SK-N-SH (cell line): ENCODE measurements around the gene ZNF2. TPM values are rescaled to one million over a fixed set of nuclear protein-coding genes. Genes with fewer than 3 reads are reported as not detected.

Experiments
- CTCF ChIA-PET: fragments of 300-600, 350-600 bp; formaldehyde crosslinking; extraction: SDS; loops from one replicate; lab custom pipeline; 2021; lab: Yijun Ruan, JAX
- POLR2A ChIA-PET: fragments of 350-600 bp; sonication (Branson Sonifier 250); formaldehyde crosslinking; extraction: SDS; loops from one replicate; lab custom pipeline; 2020; ENCODE audit warnings: antibody characterized with exemption, inconsistent platforms; lab: Yijun Ruan, JAX
- DNase-seq: peaks from one replicate; pipeline ENCODE4 v3.0.0; 2012
- H2AFZ ChIP-seq: fragments of 200-600 bp; sonication (generic); 2 replicates; pipeline ENCODE4 v1.8.1; 2016; ENCODE audit warnings: antibody characterized with exemption, mild to moderate bottlenecking, low read depth
- H3F3A ChIP-seq: fragments of 200-600 bp; sonication (generic); replicated peaks from 2 replicates; pipeline ENCODE3; 2016; ENCODE audit warnings: antibody characterized with exemption, mild to moderate bottlenecking; ENCODE audit not compliant: insufficient read depth
- H3K27ac ChIP-seq, 2 experiments: fragments of 200-500 bp in 1 of 2; fragments of 200-600 bp in 1 of 2; sonication (Bioruptor generic) in 1 of 2; sonication (generic), shearing (Covaris generic) in 1 of 2; 2 replicates each; pipeline versions ENCODE4 v1.5.1 to v1.6.1; 2014 to 2016; ENCODE audit warnings: low read depth in 2 of 2, inconsistent platforms in 1 of 2, low read length in 1 of 2, mild to moderate bottlenecking in 1 of 2, mixed read lengths in 1 of 2
- H3K27me3 ChIP-seq: fragments of 200-600 bp; sonication (generic), shearing (Covaris generic); 2 replicates; pipeline ENCODE4 v1.6.1; 2016; ENCODE audit warnings: mixed run types; ENCODE audit not compliant: insufficient read depth
- H3K36me3 ChIP-seq, 2 experiments: fragments of 200-500 bp in 1 of 2; fragments of 200-600 bp in 1 of 2; sonication (Bioruptor generic) in 1 of 2; sonication (generic) in 1 of 2; replicated peaks in 1 of 2; 2 replicates each; pipeline versions ENCODE3 to v1.5.1; 2014 to 2016; ENCODE audit warnings: low read length in 1 of 2, mild to moderate bottlenecking in 1 of 2; ENCODE audit not compliant: insufficient read depth in 2 of 2, control insufficient read depth in 1 of 2
- H3K4me1 ChIP-seq, 2 experiments: fragments of 200-500 bp in 1 of 2; fragments of 200-600 bp in 1 of 2; sonication (Bioruptor generic) in 1 of 2; sonication (generic), shearing (Covaris generic) in 1 of 2; 2 replicates each; pipeline versions ENCODE4 v1.5.1 to v1.6.1; 2014 to 2016; ENCODE audit warnings: low read depth in 1 of 2, low read length in 1 of 2, mixed run types in 1 of 2; ENCODE audit not compliant: insufficient read depth in 2 of 2, control insufficient read depth in 1 of 2
- H3K4me2 ChIP-seq: fragments of 200-600 bp; sonication (generic), shearing (Covaris generic); 2 replicates; pipeline ENCODE4 v1.6.1; 2017; ENCODE audit warnings: mixed run types
- H3K4me3 ChIP-seq, 2 experiments: fragments of 200-500 bp in 1 of 2; fragments of 200-600 bp in 1 of 2; sonication (Bioruptor generic) in 1 of 2; sonication (generic), shearing (Covaris generic) in 1 of 2; 2 replicates each; pipeline versions ENCODE4 v1.5.1 to v1.8.1; 2014 to 2016; ENCODE audit warnings: low read depth in 2 of 2, inconsistent platforms in 1 of 2, low read length in 1 of 2, mild to moderate bottlenecking in 1 of 2, mixed read lengths in 1 of 2, moderate library complexity in 1 of 2
- H3K79me2 ChIP-seq: fragments of 200-600 bp; sonication (generic); 2 replicates; pipeline ENCODE4 v1.8.1; 2017; ENCODE audit warnings: mild to moderate bottlenecking; ENCODE audit not compliant: insufficient read depth
- H3K9ac ChIP-seq: fragments of 200-600 bp; sonication (generic); 2 replicates; pipeline ENCODE4 v1.6.1; 2017; ENCODE audit warnings: mixed run types
- H3K9me2 ChIP-seq: fragments of 200-600 bp; sonication (generic); 2 replicates; pipeline ENCODE4 v1.6.1; 2017; ENCODE audit warnings: mixed run types
- H3K9me3 ChIP-seq: fragments of 200-600 bp; sonication (generic); 2 replicates; pipeline ENCODE4 v1.6.1; 2017; ENCODE audit warnings: mixed run types, mild to moderate bottlenecking, moderate library complexity
- H4K20me1 ChIP-seq: fragments of 200-600 bp; sonication (generic); 2 replicates; pipeline ENCODE4 v1.6.1; 2017; ENCODE audit warnings: mild to moderate bottlenecking, mixed run types; ENCODE audit not compliant: insufficient read depth
- CHD2 ChIP-seq: fragments of 150-350 bp; IDR thresholded peaks from 2 replicates; pipeline ENCODE4 v1.6.1; 2018; ENCODE audit warnings: low read length; ENCODE audit not compliant: partially characterized antibody
- CTCF ChIP-seq: fragments of 200-600 bp; sonication (generic); IDR thresholded peaks from 2 replicates; pipeline ENCODE4 v1.6.1; 2017; ENCODE audit warnings: antibody characterized with exemption, mild to moderate bottlenecking, moderate library complexity
- GABPA ChIP-seq: IDR thresholded peaks from 2 replicates; pipeline ENCODE4 v1.4.0; 2012; ENCODE audit warnings: low read depth, mild to moderate bottlenecking
- GATA2 ChIP-seq: sonication (generic); formaldehyde crosslinking; IDR thresholded peaks from 2 replicates; pipeline ENCODE4 v1.5.0; 2020; ENCODE audit warnings: mild to moderate bottlenecking, missing genetic modification reagents
- MAX ChIP-seq: IDR thresholded peaks from 2 replicates; pipeline ENCODE4 v1.4.0; 2012; ENCODE audit warnings: low read depth
- MXI1 ChIP-seq: IDR thresholded peaks from 2 replicates; pipeline ENCODE4 v1.6.1; 2012; ENCODE audit warnings: mild to moderate bottlenecking, low read depth, low read length, improper control_type of control experiment
- POLR2AphosphoS5 ChIP-seq: IDR thresholded peaks from 2 replicates; pipeline ENCODE4 v1.6.1; 2012; ENCODE audit warnings: low read depth, low read length
- RAD21 ChIP-seq: IDR thresholded peaks from 2 replicates; pipeline ENCODE4 v1.6.1; 2012; ENCODE audit warnings: mild to moderate bottlenecking, low read length
- RCOR1 ChIP-seq: fragments of 150-350 bp; IDR thresholded peaks from 2 replicates; pipeline ENCODE4 v1.6.1; 2017; ENCODE audit warnings: antibody characterized with exemption, low read length
- REST ChIP-seq: IDR thresholded peaks from 2 replicates; pipeline ENCODE4 v1.6.1; 2012; ENCODE audit warnings: mild to moderate bottlenecking, low read depth, low read length, moderate library complexity
- RFX5 ChIP-seq: IDR thresholded peaks from 2 replicates; pipeline ENCODE4 v1.6.1; 2012; ENCODE audit warnings: mild to moderate bottlenecking, improper control_type of control experiment, low read length
- RXRA ChIP-seq: IDR thresholded peaks from 2 replicates; pipeline ENCODE4 v1.4.0; 2012; ENCODE audit warnings: low read depth, mild to moderate bottlenecking, borderline replicate concordance
- SIN3A ChIP-seq: IDR thresholded peaks from 2 replicates; pipeline ENCODE4 v1.6.1; 2012; ENCODE audit warnings: low read depth, mild to moderate bottlenecking, low read length, moderate library complexity, borderline replicate concordance
- SMC3 ChIP-seq: IDR thresholded peaks from 2 replicates; pipeline ENCODE4 v1.6.1; 2012; ENCODE audit warnings: low read depth, low read length, improper control_type of control experiment
- TAF1 ChIP-seq: IDR thresholded peaks from 2 replicates; pipeline ENCODE4 v1.6.1; 2012; ENCODE audit warnings: low read depth, mild to moderate bottlenecking, low read length, moderate library complexity, borderline replicate concordance
- TCF12 ChIP-seq: IDR thresholded peaks from 2 replicates; pipeline ENCODE4 v1.4.0; 2012
- USF1 ChIP-seq: IDR thresholded peaks from 2 replicates; pipeline ENCODE4 v1.4.0; 2012; ENCODE audit warnings: low read depth, borderline replicate concordance
- YY1 ChIP-seq: IDR thresholded peaks from 2 replicates; pipeline ENCODE4 v1.4.0; 2012; ENCODE audit warnings: low read depth, mild to moderate bottlenecking
- WGBS: methylation state at CpG from one replicate; pipeline ENCODE4 v1.1.6; 2017; ENCODE audit warnings: low lambda C conversion rate; 5-methylcytosine and 5-hydroxymethylcytosine counted together
- polyA plus RNA-seq, 3 experiments: library from polyadenylated mRNA; depleted of rRNA; stranded (reverse); fragments of >200 nt; gene quantifications; 2 replicates each; pipeline ENCODE4 v1.2.3, GENCODE V29; 2012

Gene ZNF2
- polyA plus RNA-seq, 1 of the 3 experiments (the other 2 are of a cell fraction), result 1.6 TPM

GRCh38 chr2:95207111-95207961 lies 41.7 kb downstream of the ZNF2 start, which contains the start of gene ZNF892:
TSS of gene ZNF892 (plus strand) at chr2:95207521. CDS start at chr2:95207816, 295 bp downstream.
- ChIA-PET POLR2A (interaction anchor here (0.6 to 1.2 kb wide), 2 partner anchors 43 to 105 kb away, joined by 3 read pairs; no protein-coding TSS in a partner anchor), CTCF (interaction anchor here (1.0 kb wide), 2 partner anchors 11 to 33 kb away, joined by 3 read pairs; no protein-coding TSS in a partner anchor)
- H3K9me3 ChIP-seq, result no peaks in the 10 kb centered on the region; the same call in 1 of the 2 replicates
- H3K4me2 ChIP-seq, result peak within 1 kb of the TSS; percentile 80
- peak within 1 kb of the TSS; percentile 87 for H2AFZ ChIP-seq
- peaks cover 27 to 28% of the 10 kb centered on the region in 2 experiments for H3K36me3 ChIP-seq
- H3K27ac ChIP-seq, result peak within 1 kb of the TSS; percentile 33 to 89; a peak in 3 of 4 replicates
- whole genome bisulfite sequencing, result 4% methylated on average over 38 of the region's 74 CpGs
- H3K4me3 ChIP-seq, result peak within 1 kb of the TSS; percentile 80 to 81
- no peaks in the 10 kb centered on the region for H4K20me1 ChIP-seq
- no peaks in the 10 kb centered on the region for H3K9me2 ChIP-seq
- peak within 1 kb of the TSS; percentile 64 for H3K9ac ChIP-seq
- H3F3A ChIP-seq, result peaks cover 7% of the 10 kb centered on the region
- 0 out of 2 replicates have a peak, but pooled peaks have one; percentile 15 for TF ChIP-seq REST
- peak; percentile 32; the same call in 1 of the 2 replicates for TF ChIP-seq SMC3
- no peak for TF ChIP-seq GATA2 (CRISPR knock-in tag)
- TF ChIP-seq RFX5, result no peak; the same call in 1 of the 2 replicates
- peak; percentile 73 for TF ChIP-seq POLR2AphosphoS5
- peak; percentile 47 for TF ChIP-seq CTCF
- TF ChIP-seq MXI1, result peak; percentile 74; the same call in 1 of the 2 replicates
- TF ChIP-seq SIN3A, result 0 out of 2 replicates have a peak, but pooled peaks have one; percentile 37
- no peak; the same call in 1 of the 2 replicates for TF ChIP-seq RXRA
- TF ChIP-seq MAX, result peak; percentile 93
- peak; percentile 51; the same call in 1 of the 2 replicates for TF ChIP-seq YY1
- TF ChIP-seq RCOR1, result peak; percentile 41; the same call in 1 of the 2 replicates
- peak; percentile 52 for TF ChIP-seq CHD2
- 0 out of 2 replicates have a peak, but pooled peaks have one; percentile 28 for TF ChIP-seq USF1
- peak; percentile 44; the same call in 1 of the 2 replicates for TF ChIP-seq GABPA
- TF ChIP-seq TAF1, result no peak; the same call in 1 of the 2 replicates
- peak; percentile 29; the same call in 1 of the 2 replicates for TF ChIP-seq TCF12
- TF ChIP-seq RAD21, result peak; percentile 62
- peak; percentile 96 for DNase-seq
- H3K27me3 ChIP-seq, result no peaks in the 10 kb centered on the region
- H3K4me1 ChIP-seq, result no peaks in the 10 kb centered on the region; a peak in 1 of 4 replicates
- H3K79me2 ChIP-seq, result no peaks in the 10 kb centered on the region
